Measurements from ENCODE around the gene VPS37C.

The VPS37C gene

DNA sequence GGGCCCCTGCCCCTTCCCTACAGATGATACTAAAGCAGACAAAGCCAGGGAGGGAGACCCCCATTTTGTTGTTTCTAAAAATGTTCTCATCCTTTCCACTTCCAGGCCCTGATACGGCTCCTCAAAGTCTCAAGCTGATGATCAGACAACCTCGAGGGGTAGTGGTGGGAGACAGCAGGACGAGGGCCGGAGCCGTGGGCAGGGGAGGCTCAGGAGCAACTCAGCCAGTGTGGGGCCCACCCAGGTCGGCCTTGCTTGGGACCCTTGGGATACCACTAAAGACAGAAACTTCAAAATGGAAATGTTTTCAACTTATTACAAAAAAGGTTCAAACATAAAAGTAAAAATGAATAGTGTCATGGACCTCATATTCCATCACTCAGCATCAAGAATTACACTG, 15.2 kb upstream of the VPS37C start:
- Histone ChIP-seq H4K20me1 (ENCODE audit: insufficient read depth) (no peaks in the 10 kb centered on the region), H3K27ac (no peak overlapping the region), H2AFZ (ENCODE audit: low read depth) (no peak overlapping the region), H3K4me1 (ENCODE audit: low read depth, poor library complexity, severe bottlenecking) (no peaks in the 10 kb centered on the region), H3K36me3 (ENCODE audit: insufficient read depth) (no peaks in the 10 kb centered on the region), H3K27me3 (ENCODE audit: insufficient read depth, low read depth) (no peaks in the 10 kb centered on the region; the same call in 1 of the 2 replicates), H3K4me3 (IDR thresholded peaks at IDR 0.05; ENCODE audit: insufficient read depth, low read depth, low read length) (no peak overlapping the region), H3K79me2 (ENCODE audit: insufficient read depth, low read depth) (no peaks in the 10 kb centered on the region), H3K4me2 (no peak overlapping the region), H3K9ac (no peak overlapping the region)
- TF ChIP-seq, protein P1, sequence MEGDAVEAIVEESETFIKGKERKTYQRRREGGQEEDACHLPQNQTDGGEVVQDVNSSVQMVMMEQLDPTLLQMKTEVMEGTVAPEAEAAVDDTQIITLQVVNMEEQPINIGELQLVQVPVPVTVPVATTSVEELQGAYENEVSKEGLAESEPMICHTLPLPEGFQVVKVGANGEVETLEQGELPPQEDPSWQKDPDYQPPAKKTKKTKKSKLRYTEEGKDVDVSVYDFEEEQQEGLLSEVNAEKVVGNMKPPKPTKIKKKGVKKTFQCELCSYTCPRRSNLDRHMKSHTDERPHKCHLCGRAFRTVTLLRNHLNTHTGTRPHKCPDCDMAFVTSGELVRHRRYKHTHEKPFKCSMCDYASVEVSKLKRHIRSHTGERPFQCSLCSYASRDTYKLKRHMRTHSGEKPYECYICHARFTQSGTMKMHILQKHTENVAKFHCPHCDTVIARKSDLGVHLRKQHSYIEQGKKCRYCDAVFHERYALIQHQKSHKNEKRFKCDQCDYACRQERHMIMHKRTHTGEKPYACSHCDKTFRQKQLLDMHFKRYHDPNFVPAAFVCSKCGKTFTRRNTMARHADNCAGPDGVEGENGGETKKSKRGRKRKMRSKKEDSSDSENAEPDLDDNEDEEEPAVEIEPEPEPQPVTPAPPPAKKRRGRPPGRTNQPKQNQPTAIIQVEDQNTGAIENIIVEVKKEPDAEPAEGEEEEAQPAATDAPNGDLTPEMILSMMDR (conservative IDR thresholded peaks at IDR 0.05; ENCODE audit: low read depth, low read length): no peak

GRCh38 chr11:61174949-61175348, 13.7 kb upstream of the VPS37C start:
- Histone ChIP-seq H4K20me1 (ENCODE audit: insufficient read depth) (no peaks in the 10 kb centered on the region), H3K27ac (no peak overlapping the region), H3K79me2 (ENCODE audit: insufficient read depth, low read depth) (no peaks in the 10 kb centered on the region), H3K27me3 (ENCODE audit: insufficient read depth, low read depth) (no peaks in the 10 kb centered on the region; the same call in 1 of the 2 replicates), H3K9ac (no peak overlapping the region), H3K4me3 (IDR thresholded peaks at IDR 0.05; ENCODE audit: insufficient read depth, low read depth, low read length) (no peak overlapping the region), H3K36me3 (ENCODE audit: insufficient read depth) (no peaks in the 10 kb centered on the region), H3K4me1 (ENCODE audit: low read depth, poor library complexity, severe bottlenecking) (no peaks in the 10 kb centered on the region), H2AFZ (ENCODE audit: low read depth) (no peak overlapping the region), H3K4me2 (no peak overlapping the region)
- TF ChIP-seq, protein P1 (conservative IDR thresholded peaks at IDR 0.05; ENCODE audit: low read depth, low read length): no peak

DNA sequence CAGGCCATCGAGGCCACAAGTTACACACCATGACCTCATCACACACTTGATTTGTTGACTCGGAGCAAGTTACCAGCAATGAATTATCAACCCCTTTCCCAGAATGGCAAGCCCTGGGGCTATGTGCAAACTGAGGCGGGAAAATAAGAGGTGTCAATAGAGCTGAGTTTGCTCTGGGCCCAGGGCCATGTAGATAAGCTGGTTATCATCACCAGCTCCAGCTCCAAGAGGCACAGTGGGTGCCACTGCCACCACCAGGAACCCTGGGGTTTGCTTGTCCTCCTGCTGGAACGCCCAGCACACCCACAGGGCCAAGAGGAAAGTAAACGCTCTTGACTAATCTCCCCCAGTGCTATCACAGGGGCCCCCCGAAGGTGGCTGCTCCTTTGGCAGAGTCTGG, 13.0 kb upstream of the VPS37C start:
- TF ChIP-seq, protein P1 (conservative IDR thresholded peaks at IDR 0.05; ENCODE audit: low read depth, low read length): no peak
- H2AFZ ChIP-seq (ENCODE audit: low read depth): no peak overlapping the region
- H3K27me3 ChIP-seq (ENCODE audit: insufficient read depth, low read depth): no peaks in the 10 kb centered on the region; the same call in 1 of the 2 replicates

DNA sequence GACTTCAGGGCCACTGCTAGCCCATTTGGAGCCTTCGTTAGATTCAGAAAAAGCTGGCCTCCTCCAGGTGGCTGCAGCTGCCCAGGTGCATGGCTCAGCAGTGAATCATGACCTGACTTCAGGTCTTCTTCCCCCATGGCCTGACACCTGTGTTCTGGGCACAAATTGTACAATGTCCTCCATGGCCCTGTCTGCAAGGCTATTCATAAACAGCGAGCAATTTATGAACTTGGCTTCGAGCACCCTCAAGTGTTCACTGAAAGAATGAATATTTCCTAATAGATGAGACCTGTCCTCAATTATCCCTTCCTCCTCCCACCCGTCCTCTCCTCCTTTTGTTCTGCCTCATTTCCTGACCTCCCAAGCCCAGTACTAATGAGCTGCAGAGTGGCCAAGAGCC, 12.2 kb upstream of the VPS37C start:
- H3K27ac ChIP-seq: no peak overlapping the region
- H3K36me3 ChIP-seq (ENCODE audit: insufficient read depth): no peaks in the 10 kb centered on the region
- H3K4me3 ChIP-seq (IDR thresholded peaks at IDR 0.05; ENCODE audit: insufficient read depth, low read depth, low read length): no peak overlapping the region
- H4K20me1 ChIP-seq (ENCODE audit: insufficient read depth): no peaks in the 10 kb centered on the region
- H3K4me1 ChIP-seq (ENCODE audit: low read depth, poor library complexity, severe bottlenecking): no peaks in the 10 kb centered on the region
- H3K79me2 ChIP-seq (ENCODE audit: insufficient read depth, low read depth): no peaks in the 10 kb centered on the region
- H2AFZ ChIP-seq (ENCODE audit: low read depth): no peak overlapping the region
- no peak overlapping the region for H3K9ac ChIP-seq
- no peak overlapping the region for H3K4me2 ChIP-seq
- H3K27me3 ChIP-seq (ENCODE audit: insufficient read depth, low read depth): no peaks in the 10 kb centered on the region; the same call in 1 of the 2 replicates
- TF ChIP-seq, protein P1 (conservative IDR thresholded peaks at IDR 0.05; ENCODE audit: low read depth, low read length): no peak

More for the DNA sequence above, 13.0 kb upstream of the VPS37C start:
- no peak overlapping the region for H3K4me2 ChIP-seq
- no peak overlapping the region for H3K4me3 ChIP-seq (IDR thresholded peaks at IDR 0.05; ENCODE audit: insufficient read depth, low read depth, low read length)
- no peaks in the 10 kb centered on the region for H4K20me1 ChIP-seq (ENCODE audit: insufficient read depth)
- no peaks in the 10 kb centered on the region for H3K79me2 ChIP-seq (ENCODE audit: insufficient read depth, low read depth)
- no peak overlapping the region for H3K27ac ChIP-seq
- H3K9ac ChIP-seq: no peak overlapping the region
- no peaks in the 10 kb centered on the region for H3K36me3 ChIP-seq (ENCODE audit: insufficient read depth)
- H3K4me1 ChIP-seq (ENCODE audit: low read depth, poor library complexity, severe bottlenecking): no peaks in the 10 kb centered on the region
